ENCODE data around the gene KYNU.
"Not testable (repeated sequence)": the region's sequence is repeated elsewhere in the genome, so short reads cannot be mapped to it uniquely, and the experiment has no call there.

The KYNU gene

DNA sequence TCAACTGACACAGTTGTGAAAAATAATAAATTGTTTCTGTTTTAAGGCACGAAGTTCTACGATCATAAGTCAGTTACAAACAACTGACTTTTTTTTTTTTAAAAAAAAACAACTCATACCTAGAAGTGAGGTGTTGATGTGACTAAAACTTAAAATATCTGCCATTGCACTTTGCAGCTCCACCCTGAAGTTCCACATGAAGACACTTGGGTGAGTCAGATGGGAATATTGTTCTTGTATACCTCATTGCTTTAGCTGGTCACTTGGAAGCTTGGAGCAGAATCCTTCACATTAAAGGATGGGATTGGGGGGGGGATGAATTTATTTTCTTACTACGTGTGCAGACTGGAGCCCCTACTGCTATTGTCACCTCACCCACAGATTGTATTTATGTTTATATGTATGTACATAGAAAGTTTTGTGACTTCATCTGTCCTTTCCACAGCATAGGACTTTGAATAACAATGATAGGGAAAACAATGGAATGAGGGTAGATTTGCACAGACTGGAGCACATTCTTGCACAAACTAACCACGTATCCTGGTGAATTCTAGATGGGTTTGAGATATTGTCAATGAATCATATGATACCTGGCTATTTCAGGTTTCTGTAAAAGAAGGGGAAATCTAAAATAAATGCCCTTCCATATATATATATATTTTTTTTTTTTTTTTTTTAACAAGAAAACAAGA is 193.9 kb downstream of the KYNU start:
- Histone ChIP-seq H3K27me3 (no peaks in the 10 kb centered on the region), H3K4me3 (ENCODE audit: low read depth, low read length) (no peak overlapping the region), H3K36me3 (no peaks in the 10 kb centered on the region), H3K9me3 (no peaks in the 10 kb centered on the region), H3K4me1 (no peaks in the 10 kb centered on the region)
- no peak for TF ChIP-seq CTCF (IDR thresholded peaks at IDR 0.05; ENCODE audit: low read depth, low read length)
- DNase-seq: no peak

GRCh38 chr2:143074913-143075312 is 197.4 kb downstream of the KYNU start:
- not testable (repeated sequence) for H3K36me3 ChIP-seq; H3K4me1 ChIP-seq; H3K9me3 ChIP-seq; DNase-seq; H3K4me3 ChIP-seq (ENCODE audit: low read depth, low read length); H3K27me3 ChIP-seq

DNA sequence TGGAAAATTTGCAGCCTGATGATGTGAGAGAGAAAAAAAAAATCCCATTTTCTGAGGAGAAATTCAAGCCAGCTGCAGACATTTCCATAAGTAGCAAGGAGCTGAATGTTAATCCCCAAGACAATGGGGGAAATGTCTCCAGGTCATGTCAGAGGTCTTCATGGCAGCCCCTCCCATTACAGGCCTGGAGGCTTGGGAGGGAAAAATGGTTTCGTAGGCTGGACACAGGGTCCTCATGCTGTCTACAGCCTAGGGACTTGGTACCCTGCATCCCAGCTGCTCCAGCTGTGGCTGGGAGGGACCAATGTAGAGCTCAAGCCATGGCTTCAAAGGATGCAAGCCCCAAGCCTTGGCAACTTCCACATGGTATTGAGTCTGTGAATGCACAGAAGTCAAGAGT is 198.2 kb downstream of the KYNU start:
- Histone ChIP-seq H3K27me3 (no peaks in the 10 kb centered on the region), H3K4me1 (no peaks in the 10 kb centered on the region), H3K9me3 (no peaks in the 10 kb centered on the region), H3K4me3 (ENCODE audit: low read depth, low read length) (no peak overlapping the region), H3K36me3 (no peaks in the 10 kb centered on the region)
- no peak for TF ChIP-seq CTCF (IDR thresholded peaks at IDR 0.05; ENCODE audit: low read depth, low read length)
- no peak for DNase-seq

DNA sequence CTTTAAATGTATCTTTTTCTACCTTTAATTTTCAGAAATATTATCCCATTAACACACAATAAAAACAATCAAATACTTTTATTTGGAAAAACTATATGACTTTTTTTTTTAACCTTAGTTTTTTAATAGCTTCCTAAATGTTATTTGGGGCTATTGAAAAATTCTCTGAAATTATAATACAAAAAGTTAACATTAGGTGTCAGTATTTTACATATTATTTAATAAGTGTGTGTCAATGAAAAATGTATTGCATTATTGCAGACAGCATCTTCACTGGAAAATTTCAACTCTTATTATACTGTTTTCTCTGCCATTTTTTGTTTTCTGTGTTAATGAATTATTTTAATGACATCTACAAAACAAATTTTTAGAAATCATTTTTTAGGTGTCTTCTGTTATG is 200.6 kb downstream of the KYNU start:
- Histone ChIP-seq H3K4me1 (no peaks in the 10 kb centered on the region), H3K27me3 (no peaks in the 10 kb centered on the region), H3K9me3 (no peaks in the 10 kb centered on the region), H3K36me3 (no peaks in the 10 kb centered on the region), H3K4me3 (ENCODE audit: low read depth, low read length) (no peak overlapping the region)
- no peak for DNase-seq
- TF ChIP-seq CTCF (IDR thresholded peaks at IDR 0.05; ENCODE audit: low read depth, low read length): no peak

- no peak for TF ChIP-seq CTCF (IDR thresholded peaks at IDR 0.05; ENCODE audit: low read depth, low read length)
- DNase-seq: no peak
- Histone ChIP-seq H3K4me1 (no peaks in the 10 kb centered on the region), H3K4me3 (ENCODE audit: low read depth, low read length) (no peak overlapping the region), H3K27me3 (no peaks in the 10 kb centered on the region), H3K9me3 (no peaks in the 10 kb centered on the region), H3K36me3 (no peaks in the 10 kb centered on the region)
Observed at GRCh38 chr2:143081616-143082015, 204.2 kb downstream of the KYNU start.

DNA sequence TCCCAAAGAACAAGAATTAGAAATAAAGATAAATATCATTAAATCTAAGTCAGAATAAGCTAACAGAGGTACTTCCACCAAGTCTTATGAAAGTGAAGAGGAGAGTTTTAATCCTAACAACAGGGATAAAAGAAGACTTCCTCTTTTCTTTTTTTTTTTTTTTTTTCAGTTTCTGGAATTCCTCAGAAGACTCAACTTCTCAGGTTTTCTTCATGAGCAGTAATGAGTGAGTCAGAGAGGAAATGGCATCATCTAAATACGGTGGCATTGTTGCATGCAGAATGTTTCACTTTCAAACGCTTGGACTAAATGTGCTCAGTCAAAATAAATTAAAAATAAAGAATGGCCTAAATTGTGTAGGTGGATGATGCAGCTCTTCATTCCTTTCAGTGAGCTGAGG is 206.2 kb downstream of the KYNU start:
- DNase-seq: no peak
- TF ChIP-seq CTCF (IDR thresholded peaks at IDR 0.05; ENCODE audit: low read depth, low read length): no peak
- H3K36me3 ChIP-seq: no peaks in the 10 kb centered on the region
- H3K4me1 ChIP-seq: no peaks in the 10 kb centered on the region
- H3K27me3 ChIP-seq: no peaks in the 10 kb centered on the region
- H3K4me3 ChIP-seq (ENCODE audit: low read depth, low read length): no peak overlapping the region
- H3K9me3 ChIP-seq: no peaks in the 10 kb centered on the region

DNA sequence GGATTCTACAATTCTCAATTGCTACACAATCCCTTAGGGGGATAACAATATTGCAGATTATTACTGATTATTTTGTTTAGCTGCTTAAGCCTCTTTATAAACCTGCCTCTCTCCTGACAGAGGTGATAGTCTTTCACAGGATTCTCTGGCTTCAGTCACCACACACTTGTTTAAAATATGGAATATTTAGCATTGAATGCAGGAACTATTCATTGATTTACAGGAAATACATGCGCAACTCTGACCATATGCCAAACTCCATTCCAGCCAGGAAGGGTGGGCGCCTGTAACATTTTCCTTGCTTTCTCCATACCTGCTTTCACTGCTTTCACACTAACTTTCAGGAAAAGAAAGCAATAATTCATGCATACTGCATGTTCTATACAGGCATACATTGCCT is 207.0 kb downstream of the KYNU start:
- no peaks in the 10 kb centered on the region for H3K27me3 ChIP-seq
- no peaks in the 10 kb centered on the region for H3K9me3 ChIP-seq
- TF ChIP-seq CTCF (IDR thresholded peaks at IDR 0.05; ENCODE audit: low read depth, low read length): no peak
- no peaks in the 10 kb centered on the region for H3K36me3 ChIP-seq
- H3K4me3 ChIP-seq (ENCODE audit: low read depth, low read length): no peak overlapping the region
- no peaks in the 10 kb centered on the region for H3K4me1 ChIP-seq
- no peak for DNase-seq

Measured in BE2C (cell line).